ENCODE data around the gene RAD51B.

DNA sequence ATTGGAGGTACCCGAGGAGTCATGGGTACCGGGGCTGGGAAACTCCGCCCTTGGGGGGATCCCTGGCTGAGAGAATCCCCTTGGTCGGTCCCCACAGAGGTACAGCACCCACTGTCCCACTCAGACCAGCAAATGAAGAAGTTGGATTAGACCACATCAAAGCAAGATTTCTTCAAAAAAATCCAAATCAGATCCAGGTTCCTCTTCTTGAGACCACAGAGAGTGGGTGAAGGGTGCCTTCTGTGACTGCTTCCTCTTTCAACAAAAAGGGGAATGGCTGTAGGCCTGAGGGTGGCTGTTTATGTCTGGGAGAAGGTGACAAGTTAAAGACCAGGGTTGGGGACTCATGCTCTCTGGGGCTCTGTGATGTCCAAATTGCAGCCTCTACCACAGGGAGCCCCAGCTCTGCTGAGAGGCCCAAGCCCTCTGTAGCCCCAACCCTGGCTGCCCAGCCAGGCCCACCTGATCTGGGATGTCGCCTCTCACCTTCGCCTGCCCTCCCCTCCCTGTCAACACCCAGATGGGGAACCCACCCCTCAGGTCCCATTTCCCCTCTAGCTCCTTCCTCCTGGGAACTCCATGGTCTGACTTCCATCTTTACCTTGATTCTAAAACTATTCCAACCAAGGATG is 922.4 kb downstream of the RAD51B start:
- TF ChIP-seq POLR2AphosphoS5 (IDR thresholded peaks at IDR 0.05; ENCODE audit: borderline replicate concordance, low read depth, low read length) (no peak), EZH2 (IDR thresholded peaks at IDR 0.05) (no peak)
